Hepatocyte (in vitro differentiated cells): Measurements from ENCODE around the gene IGF2BP1.

Source experiments
- CTCF ChIP-seq: fragments of 200-600 bp; sonication (generic); IDR thresholded peaks from 2 replicates; pipeline ENCODE4 v1.5.1; 2016; ENCODE audit warnings: antibody characterized with exemption, mild to moderate bottlenecking; ENCODE audit not compliant: poor library complexity
- EZH2 ChIP-seq: fragments of 200-600 bp; sonication (generic); IDR thresholded peaks from 2 replicates; pipeline ENCODE4 v1.6.1; 2016; ENCODE audit warnings: antibody characterized with exemption, mild to moderate bottlenecking, borderline replicate concordance
- EZH2phosphoT487 ChIP-seq: fragments of 200-600 bp; sonication (generic); IDR thresholded peaks from one replicate; pipeline ENCODE4 v1.6.1; 2018; ENCODE audit warnings: antibody characterized with exemption, mild to moderate bottlenecking, low read depth, moderate library complexity; ENCODE audit not compliant: unreplicated experiment, severe bottlenecking

GRCh38 chr17:48995304-48995973 lies 1.7 kb upstream of the IGF2BP1 start:
- no peak for TF ChIP-seq CTCF
- no peak for TF ChIP-seq EZH2
- no peak for TF ChIP-seq EZH2phosphoT487
